Stimulated activated CD4-positive, alpha-beta T cell treated with anti-CD3 and anti-CD28 coated beads, Interleukin-4, amount 100 ng/mL, for 48 hours (primary cell): ENCODE data around the gene ZNF439.
"Not testable (repeated sequence)": the region's sequence is repeated elsewhere in the genome, so short reads cannot be mapped to it uniquely, and the experiment has no call there.

Experiments used
- DNase-seq, 2 donors: peaks; one replicate each; pipeline ENCODE4 v3.0.0-alpha.2; 2020; ENCODE audit warnings: low read depth in 2 of 2

ZNF439 gene

DNA sequence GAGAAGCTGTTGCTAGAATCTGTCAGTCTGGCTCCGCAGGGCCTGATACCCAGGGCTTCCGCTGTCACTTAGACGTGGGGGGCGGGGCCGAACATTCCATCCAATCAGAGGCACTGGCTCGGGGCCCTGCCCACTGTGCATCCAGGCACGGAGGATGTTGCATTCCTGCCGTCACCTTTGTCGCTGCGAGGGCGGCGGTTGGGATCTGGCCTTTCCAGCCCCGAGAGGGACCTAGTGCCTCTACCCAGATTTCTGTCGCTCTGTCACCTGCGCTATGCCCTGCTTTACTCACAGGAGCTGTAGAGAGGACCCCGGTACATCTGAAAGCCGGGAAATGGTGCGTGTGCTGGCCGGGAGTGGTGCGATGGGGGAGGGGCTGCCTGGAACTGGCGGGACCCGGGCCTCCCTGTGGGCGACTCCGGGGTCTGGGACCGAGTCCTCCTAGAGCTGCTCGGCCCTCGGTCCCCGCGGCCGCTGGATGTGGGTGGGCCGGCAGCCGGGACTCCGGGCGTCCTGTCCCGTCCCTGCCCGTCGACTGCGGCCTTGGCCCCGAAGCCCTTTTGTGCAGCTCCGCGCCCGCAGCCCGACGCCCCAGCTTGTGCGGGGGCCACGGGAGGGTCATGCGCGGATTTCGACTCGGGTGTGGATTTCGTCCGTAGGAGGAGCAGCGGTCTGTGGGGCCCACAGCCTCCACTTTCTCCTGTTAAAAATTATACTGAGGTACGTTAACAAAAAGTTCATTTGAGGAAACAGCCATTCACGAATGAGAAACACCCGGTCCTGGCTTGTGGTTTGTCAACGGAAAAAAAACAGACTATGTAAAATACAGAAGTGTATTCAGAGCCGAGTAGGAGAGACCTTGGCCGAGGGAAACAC, at the start of gene ZNF439:
Gene ZNF439 (plus strand): TSS at position 133 of the 876 bp plus-strand sequence. CDS start 142 bp downstream, at position 275.
- peak; percentile 89 to 90 for DNase-seq

DNA sequence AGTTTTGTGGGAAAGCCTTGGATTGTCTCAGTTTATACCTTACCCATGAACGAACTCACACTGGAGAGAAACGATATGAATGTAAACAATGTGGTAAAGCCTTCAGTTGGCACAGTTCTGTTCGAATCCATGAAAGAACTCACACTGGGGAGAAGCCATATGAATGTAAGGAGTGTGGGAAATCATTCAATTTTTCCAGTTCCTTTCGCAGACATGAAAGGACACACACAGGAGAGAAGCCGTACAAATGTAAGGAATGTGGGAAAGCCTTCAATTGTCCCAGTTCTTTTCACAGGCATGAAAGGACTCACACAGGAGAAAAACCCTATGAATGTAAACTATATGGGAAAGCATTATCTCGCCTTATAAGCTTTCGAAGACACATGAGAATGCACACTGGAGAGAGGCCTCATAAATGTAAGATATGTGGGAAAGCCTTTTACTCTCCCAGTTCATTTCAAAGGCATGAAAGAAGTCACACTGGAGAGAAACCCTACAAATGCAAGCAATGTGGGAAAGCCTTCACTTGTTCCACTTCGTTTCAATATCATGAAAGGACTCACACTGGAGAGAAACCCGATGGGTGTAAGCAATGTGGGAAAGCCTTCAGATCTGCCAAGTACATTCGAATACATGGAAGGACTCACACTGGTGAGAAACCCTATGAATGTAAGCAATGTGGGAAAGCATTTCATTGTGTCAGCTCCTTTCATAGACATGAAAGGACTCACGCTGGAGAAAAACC, 42.0 kb upstream of the ZNF439 start:
- DNase-seq, result no peak

DNA sequence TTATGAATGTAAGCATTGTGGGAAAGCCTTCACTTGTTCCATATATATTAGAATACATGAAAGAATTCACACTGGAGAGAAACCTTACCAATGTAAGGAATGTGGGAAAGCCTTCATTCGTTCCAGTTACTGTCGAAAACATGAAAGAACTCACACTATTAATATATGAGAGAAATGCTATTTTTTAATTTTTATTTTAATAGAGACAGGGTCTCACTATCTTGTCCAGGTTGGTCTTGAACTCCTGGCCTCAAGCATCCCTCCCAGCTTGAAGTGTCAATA, 41.5 kb upstream of the ZNF439 start:
- no peak for DNase-seq

DNA sequence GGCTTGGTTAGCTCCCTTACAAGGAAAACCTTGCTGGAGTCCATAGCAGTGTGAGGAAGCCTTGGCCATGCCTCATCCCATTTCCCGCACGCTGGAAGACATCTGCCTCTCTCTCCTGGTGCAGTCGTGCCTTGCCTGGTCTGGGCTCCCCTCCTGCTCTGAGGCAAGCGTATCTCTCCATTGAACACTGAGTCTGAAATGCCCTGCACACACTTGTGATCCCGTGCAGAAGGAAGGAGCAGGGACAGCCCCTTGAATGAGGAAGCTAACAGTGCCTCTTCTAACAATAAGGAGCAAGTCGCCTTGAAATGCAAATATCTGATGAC, 34.9 kb upstream of the ZNF439 start:
- DNase-seq, result no peak

DNA sequence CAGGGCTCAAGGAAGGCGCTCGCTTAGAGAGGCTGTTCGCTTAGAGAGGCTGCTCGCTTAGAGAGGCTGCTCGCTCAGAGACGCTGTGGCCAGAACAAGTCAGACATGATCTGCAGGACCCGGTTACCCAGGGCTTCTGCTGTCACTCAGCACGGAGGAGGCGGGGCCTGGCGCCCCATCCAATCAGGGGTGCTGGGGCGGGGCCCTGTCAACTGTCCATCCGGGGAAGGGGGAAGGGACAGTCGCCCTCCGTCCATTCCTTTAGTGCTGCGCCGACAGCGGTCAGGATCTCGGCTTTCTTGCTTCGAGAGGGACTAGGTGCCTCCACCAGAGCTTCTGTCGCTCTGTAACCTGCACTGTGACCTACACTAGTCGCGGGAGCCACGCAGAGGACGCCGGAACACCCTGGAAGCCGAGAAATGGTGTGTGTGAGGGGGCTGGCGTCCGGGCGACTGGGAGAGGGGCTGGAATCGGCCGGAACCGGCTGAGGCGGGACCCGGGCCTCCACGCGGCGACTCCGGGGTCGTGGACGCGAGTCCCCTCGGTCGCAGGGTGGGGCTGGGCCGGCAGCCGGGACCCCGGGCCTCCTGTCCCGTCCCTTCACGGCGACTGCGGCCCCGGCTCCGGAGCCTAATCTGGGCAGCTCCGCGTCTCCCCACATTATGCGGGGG, 34.4 kb upstream of the ZNF439 start, which contains the start of gene ZNF440:
Gene ZNF440 (plus strand): TSS at position 245 of the 671 bp plus-strand sequence. CDS start 175 bp downstream, at position 420.
- DNase-seq, result peak; percentile 86 to 89

DNA sequence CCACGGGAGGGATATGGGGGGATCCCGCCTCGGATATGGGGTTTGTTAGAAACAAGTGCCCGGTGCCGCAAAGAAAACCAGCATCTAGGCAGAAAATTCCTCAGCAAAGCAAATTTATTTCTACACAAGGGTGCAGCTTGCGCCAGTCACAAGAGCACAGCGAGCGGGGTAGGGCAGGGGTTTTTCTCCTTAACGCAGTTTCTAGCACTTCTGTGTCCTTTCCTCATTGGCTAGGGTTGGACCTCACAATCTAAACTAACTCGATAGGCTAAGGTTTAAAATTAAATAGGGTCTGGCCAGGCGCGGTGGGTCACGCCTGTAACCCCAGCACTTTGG, 33.9 kb upstream of the ZNF439 start:
- no peak for DNase-seq

DNA sequence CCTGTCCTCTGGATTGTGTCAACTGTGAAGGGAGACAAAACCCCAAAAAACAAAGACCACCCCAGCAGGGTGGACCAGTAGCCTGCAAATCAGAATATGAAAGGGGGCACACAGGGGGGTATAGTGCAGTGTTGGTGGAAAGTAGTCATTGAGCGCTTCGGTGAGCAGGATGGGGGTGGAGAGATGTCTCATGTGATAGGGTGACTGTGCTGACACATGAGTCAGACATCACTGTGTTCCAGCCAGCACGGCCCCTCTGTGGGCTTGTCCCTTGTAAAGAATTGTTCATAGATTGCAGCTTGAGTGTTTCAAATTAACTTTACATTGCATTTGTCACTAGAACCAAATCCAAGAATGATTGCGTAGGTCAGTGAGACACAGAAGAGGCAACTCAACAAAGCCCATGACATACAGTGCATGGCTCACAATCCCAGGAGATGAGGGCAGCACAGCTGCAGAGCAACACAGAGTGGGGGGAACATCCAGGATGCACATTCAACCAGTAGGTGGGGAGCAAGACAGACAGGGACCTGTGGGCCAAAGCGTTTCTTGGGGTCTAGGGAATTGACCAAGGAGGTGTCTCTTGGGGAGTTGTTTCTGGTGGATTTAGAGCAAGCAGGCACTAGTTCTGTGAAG, 26.9 kb upstream of the ZNF439 start:
- DNase-seq, result no peak

DNA sequence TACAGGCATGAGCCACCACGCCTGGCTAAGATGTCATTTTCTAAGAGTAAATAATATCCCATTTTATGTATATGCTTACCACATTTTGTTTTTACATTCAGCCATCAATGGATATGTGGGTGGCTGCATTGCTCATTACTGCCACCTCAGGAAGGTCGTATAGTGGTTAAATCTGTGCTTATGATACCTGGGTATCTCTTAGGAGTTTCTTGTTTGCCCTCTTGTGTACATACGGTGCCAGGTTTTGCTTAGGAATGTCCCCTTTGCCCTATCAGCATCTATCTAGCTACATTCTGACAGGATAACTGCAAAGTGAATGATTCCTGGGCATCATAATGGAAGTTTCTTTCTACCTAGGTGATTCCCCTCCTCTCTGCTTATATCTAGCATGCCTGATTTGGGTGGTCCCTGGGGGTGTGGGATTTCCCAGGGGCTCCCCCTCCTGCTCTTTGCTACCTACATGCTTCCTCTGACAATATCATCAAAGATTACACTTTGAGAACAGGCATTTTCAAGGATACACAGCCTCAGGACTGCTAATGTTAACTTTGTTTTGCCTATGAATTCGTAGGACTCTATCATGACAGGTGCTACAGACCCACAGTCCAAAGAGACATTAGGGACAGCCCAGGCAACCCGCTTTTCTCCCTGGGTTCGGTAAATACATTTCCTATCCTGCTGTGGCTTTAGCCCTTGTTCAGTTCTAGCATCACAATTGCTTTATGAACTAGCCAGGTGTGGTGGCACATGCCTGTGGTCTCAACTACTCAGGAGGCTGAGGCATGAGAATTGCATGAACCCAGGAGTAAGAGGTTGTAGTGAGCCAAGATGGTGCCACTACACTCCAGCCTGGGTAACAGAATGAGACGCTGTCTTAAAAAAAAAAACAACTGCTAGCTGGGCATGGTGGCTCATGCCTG, 19.3 kb upstream of the ZNF439 start:
- DNase-seq, result not testable (repeated sequence)

DNA sequence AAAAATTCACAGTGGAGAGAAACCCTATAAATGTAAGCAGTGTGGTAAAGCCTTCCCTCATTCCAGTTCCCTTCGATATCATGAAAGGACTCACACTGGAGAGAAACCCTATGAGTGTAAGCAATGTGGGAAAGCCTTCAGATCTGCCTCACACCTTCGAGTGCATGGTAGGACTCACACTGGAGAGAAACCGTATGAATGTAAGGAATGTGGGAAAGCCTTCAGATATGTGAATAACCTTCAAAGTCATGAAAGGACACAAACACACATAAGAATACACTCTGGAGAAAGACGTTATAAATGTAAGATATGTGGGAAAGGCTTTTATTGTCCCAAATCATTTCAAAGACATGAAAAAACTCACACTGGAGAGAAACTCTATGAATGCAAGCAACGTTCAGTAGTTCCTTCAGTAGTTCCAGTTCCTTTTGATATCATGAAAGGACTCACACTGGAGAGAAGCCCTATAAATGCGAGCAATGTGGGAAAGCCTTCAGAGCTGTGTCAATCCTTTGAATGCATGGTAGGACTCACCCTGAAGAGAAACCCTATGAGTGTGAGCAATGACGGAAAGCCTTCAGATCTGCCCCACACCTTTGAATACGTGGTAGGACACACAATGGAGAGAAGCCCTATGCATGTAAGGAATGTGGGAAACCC, 16.1 kb upstream of the ZNF439 start:
- DNase-seq, result no peak

DNA sequence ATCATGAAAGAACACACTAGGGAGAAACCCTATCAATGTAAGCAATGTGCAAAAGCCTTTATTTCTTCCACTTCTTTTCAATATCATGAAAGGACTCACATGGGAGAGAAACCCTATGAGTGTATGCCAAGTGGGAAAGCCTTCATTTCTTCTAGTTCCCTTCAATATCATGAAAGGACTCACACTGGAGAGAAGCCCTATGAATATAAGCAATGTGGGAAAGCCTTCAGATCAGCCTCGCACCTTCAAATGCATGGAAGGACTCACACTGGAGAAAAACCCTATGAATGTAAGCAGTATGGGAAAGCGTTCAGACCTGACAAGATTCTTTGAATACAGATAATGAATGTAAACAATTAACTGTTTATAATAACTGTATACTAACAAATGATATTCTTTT, 15.0 kb upstream of the ZNF439 start:
- DNase-seq, result no peak

DNA sequence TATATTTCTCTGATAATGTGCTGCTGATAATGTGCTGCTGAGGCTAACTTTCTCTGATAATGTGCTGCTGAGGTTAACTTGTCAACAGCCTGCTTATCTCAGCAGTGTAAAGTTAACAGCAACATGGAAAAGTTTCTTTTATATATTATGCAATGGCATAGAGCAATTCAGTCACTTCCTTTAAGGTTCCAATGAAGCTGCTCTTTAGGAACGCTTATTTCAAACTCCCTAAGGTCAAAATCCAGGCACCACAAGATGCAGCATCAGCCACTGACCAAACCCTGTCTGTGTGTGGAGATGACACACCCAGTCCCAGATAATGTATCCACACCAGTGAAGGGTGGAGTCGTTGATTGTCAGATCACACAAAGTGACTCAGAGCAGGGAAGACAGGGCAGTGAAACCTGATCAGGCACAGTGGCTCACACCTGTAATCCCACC, 12.9 kb upstream of the ZNF439 start:
- not testable (repeated sequence) for DNase-seq

DNA sequence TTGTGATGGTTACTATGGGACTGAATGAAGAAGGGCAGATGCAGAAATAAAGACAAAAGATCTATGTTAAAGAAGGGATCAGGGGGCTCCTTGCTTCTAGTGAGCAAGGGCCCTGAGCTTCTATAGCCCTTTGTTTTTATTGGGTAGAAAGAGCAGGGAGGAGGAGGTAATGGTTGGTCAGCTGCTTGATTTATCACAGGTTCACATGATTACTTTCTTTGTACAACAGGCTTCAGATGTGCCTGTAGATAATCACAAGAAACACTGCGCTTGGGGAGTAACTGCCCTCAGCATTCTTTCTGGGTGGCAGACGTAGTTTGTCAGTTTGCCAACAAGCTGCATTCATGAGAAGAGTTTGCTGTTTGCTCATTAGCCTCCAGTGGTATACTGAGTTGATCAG, 4.8 kb upstream of the ZNF439 start:
- no peak for DNase-seq

DNA sequence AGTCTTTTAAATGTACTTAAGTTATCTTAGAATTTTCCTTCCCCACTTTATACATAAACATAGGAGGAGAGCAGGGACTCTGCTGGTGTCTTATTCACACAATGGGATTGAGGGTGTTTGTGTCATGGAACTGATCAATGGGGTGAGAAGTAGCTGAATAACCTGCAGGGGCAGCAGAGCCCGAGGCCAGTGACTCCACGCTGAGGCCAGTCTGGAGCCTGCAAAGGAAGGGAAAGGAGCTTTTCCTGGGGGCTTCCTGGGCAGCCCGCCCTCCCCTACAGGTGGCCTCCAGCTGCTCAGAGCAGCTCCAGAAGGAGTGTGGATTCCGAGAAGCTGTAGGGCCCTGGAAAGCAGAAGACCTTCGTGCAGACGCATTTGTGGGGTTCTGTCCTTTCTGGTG, 911 bp upstream of the ZNF439 start:
- not testable (repeated sequence) for DNase-seq

DNA sequence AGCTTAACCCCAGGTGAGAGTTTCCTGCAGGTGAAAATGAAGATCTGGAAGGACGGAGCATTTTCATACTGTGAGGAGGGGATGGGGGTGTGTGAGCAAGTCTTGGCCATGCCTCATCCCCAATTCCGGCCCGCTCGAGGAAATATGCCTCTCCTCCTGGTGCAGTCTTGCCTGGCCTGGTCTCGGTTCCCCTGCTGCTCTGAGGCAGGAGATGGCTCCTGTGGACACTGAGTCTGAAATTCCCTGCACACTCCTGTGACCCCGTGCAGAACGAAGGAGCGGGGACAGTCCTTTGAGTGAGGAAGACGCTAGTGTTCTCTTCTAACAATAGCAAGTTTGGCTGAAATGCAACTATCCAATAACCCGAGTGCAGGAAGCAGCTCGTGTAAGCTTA, 329 bp upstream of the ZNF439 start:
- no peak for DNase-seq

DNA sequence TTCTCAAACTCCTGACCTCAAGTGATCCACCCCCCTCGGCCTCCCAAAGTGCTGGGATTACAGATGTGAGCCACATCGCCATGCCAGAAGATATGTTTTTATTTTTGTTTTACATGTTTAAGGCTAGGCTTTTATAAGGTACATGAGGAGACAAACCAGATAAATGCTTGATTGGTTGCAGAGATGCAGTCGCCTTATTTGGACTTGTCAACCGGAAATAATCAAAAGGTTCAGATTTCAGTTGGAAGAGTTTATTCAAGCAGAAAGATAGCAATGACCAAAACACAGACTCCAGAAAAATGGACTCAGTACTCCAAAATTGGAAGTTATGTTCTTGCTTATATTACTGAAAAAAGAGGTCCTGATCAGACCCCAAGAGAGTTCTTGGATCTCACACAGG, 1.8 kb downstream of the ZNF439 start:
- not testable (repeated sequence) for DNase-seq

DNA sequence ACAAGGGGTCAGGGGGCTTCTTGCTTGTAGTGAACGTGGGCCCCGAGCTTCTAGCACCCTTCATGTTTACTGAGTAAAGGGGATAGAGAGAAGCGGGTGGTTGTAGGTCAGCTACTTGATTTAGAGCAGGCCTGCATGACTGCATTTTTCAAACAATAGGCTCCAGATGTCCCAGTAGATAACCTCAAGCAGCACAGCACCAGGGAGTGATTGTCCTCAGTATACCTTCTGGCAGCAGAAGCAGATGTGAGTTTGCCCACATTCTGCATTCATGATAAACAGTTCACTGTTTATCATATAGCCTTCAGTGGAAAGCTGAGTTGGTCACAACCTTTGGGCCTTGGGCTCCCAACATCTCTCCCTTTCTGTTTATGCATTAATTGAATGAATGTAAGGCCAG, 4.8 kb downstream of the ZNF439 start:
- DNase-seq, result no peak

DNA sequence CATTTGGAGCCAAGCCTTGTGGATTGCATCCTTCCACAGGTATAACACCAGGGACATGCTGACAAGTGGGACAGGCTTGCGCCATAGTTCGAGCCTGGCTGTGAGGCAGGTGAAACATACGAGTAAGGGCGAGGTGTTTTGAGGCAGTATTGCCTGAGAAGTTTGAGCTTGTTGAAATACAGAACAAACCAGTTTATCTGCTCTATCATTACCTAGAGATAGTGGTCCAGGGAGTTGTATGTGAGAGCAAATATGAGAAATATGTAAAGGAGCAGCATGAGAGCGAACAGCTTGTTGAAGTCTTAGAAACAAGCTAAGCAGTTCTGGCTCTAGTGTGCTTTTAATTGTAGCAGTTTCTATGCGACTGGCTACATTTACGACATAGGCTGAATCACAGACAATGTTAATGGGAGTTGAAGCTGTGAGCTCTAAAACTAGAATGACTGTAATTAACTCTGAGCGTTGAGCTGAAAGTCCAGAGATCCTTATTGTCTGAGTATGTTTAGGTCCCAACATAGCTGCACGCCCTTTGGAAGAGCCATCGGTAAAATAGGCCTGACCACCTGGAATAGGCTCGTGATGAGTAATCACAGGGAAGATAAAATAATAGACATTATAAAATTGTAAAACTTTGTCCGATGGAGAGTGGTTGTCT, 8.2 kb downstream of the ZNF439 start:
- DNase-seq, result no peak

DNA sequence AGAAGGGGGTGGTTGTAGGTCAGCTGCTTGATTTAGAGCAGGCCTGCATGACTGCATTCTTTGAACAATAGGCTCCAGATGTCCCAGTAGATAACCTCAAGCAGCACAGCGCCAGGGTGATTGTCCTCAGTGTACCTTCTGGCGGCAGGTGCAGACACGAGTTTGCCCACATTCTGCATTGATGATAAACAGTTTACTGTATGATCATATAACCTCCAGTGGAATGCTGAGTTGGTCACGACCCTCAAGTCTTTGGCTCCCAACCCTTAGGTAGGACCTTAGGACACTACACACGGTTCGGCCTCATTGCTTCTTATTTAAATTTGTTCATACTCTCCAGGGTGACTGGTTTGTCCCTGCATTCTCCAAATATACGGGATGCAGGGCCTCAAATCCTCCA, 12.2 kb downstream of the ZNF439 start:
- DNase-seq, result no peak

DNA sequence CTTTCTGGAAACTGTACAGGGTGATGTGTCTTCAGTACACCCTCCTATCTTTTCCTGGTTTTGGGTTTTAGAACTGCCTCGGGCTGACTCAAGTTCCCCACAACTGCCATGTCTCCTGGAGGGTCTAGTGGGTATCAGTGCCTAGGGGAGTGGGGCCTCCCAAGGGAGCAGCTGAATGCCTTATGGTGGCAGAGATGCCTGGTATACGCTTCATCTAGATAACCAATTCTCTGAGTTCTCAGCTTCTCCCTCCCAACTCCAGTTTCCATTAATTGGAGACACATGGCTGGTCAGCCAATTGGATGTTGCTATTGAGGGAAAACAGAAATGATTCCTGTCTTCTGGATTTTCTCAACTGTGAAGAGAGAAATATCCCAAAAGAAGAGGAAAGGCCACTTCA, 12.8 kb downstream of the ZNF439 start:
- no peak for DNase-seq

DNA sequence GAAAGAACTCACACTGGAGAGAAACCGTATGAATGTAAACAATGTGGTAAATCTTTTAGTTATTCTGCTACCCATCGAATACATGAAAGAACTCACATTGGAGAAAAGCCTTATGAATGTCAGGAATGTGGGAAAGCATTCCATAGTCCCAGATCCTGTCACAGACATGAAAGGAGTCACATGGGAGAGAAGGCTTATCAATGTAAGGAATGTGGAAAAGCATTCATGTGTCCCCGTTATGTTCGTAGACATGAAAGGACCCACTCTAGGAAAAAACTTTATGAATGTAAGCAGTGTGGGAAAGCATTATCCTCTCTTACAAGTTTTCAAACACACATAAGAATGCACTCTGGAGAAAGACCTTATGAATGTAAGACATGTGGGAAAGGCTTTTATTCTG, 19.2 kb downstream of the ZNF439 start:
- not testable (repeated sequence) for DNase-seq
